ENCODE results near the gene ARHGAP45. TPM values are rescaled to one million over a fixed set of nuclear protein-coding genes. Genes with fewer than 3 reads are reported as not detected.

ARHGAP45 gene
- total RNA-seq, 3 donors from 2014 or later (not counting 1 experiment from before 2014, with no cell fraction given): 535 to 601 (median 560) TPM

DNA sequence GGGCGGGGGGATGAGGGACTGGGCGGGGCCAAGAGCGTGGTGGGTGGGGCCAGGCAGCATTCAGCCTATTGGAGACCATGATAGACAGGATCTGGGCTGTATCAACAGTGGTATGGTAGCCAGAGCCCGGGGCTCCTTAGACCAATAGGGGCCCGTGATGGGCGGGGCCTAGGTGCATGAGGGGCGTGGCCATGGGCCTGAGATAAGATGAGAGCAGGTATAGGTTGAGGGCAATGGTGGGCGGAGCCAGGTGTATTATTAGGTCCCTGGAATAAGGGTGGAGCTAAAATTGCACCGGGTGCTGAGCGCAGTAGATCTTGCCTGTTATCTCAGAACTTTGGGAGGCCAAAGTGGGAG is 21.7 kb upstream of the ARHGAP45 start:
- Mint-ChIP-seq H3K36me3 (no peaks in the 10 kb centered on the region), H3K27me3 (ENCODE audit: low read depth in 2 of 2) (no peaks in the 10 kb centered on the region), H3K4me3 (peak overlapping the region; percentile 37), H3K27ac (no peak overlapping the region), H3K4me1 (peaks cover 10 to 18% of the 10 kb centered on the region in 2 donors), H3K9me3 (no peaks in the 10 kb centered on the region)
- WGBS (ENCODE audit: insufficient coverage): 87% methylated on average over 10 of the region's 10 CpGs
- ATAC-seq: peak; percentile 78 to 87 (median 80)
- Histone ChIP-seq H3K4me1 (ENCODE audit: control insufficient read depth, insufficient read depth, low read length) (peaks cover 30% of the 10 kb centered on the region), H3K9me3 (ENCODE audit: control insufficient read depth, insufficient read depth, low read length) (no peaks in the 10 kb centered on the region), H3K4me3 (ENCODE audit: low read length) (no peak overlapping the region), H3K36me3 (ENCODE audit: control insufficient read depth, insufficient read depth, low read length) (peaks cover 39% of the 10 kb centered on the region), H3K27me3 (ENCODE audit: control insufficient read depth, insufficient read depth, low read length) (no peaks in the 10 kb centered on the region), H3K27ac (ENCODE audit: low read length) (no peak overlapping the region)
- peak; percentile 57 to 81 for DNase-seq
- intact Hi-C loops (cut with micrococcal nuclease): no loop called here
- TF ChIP-seq CTCF (IDR thresholded peaks at IDR 0.05): no peak

DNA sequence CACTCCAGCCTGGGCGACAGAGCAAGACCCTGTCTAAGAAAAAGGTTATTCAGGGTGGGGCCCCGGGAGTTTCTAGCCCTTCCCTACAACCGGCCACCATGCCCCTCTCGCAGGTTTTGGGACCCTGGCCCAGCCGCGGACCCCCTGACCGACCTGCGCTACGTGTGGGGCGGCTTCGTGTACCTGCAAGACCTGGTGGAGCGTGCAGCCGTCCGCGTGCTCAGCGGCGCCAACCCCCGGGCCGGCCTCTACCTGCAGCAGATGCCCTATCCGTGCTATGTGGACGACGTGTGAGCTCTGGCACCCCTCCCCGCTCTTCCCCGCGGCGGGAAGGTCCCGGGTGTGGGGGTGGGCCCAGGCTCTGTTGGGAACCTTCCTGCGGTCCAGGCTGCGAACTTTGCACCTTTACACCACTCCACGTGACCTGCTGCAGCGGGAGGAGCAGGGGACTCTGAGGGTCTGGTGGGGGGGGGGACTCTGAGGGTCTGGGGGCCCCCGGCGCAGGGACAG is 20.8 kb upstream of the ARHGAP45 start:
- H3K4me1 ChIP-seq (ENCODE audit: control insufficient read depth, insufficient read depth, low read length): peaks cover 20% of the 10 kb centered on the region
- no peak overlapping the region for H3K4me3 ChIP-seq (ENCODE audit: low read length)
- no peak for TF ChIP-seq CTCF (IDR thresholded peaks at IDR 0.05)
- WGBS (ENCODE audit: insufficient coverage): 97% methylated on average over 31 of the region's 33 CpGs
- peaks cover under 1 to 9% of the 10 kb centered on the region in 2 donors for H3K4me1 Mint-ChIP-seq
- H3K9me3 Mint-ChIP-seq: no peaks in the 10 kb centered on the region
- no peaks in the 10 kb centered on the region for H3K27me3 Mint-ChIP-seq (ENCODE audit: low read depth in 2 of 2)
- DNase-seq (no peak), ATAC-seq (no peak)
- H3K27ac Mint-ChIP-seq: no peak overlapping the region
- H3K27me3 ChIP-seq (ENCODE audit: control insufficient read depth, insufficient read depth, low read length): no peaks in the 10 kb centered on the region
- no peaks in the 10 kb centered on the region for H3K36me3 Mint-ChIP-seq
- no peak overlapping the region for H3K27ac ChIP-seq (ENCODE audit: low read length)
- peaks cover 43% of the 10 kb centered on the region for H3K36me3 ChIP-seq (ENCODE audit: control insufficient read depth, insufficient read depth, low read length)
- intact Hi-C loops (cut with micrococcal nuclease): no loop called here
- no peaks in the 10 kb centered on the region for H3K9me3 ChIP-seq (ENCODE audit: control insufficient read depth, insufficient read depth, low read length)
- H3K4me3 Mint-ChIP-seq: no peak overlapping the region

DNA sequence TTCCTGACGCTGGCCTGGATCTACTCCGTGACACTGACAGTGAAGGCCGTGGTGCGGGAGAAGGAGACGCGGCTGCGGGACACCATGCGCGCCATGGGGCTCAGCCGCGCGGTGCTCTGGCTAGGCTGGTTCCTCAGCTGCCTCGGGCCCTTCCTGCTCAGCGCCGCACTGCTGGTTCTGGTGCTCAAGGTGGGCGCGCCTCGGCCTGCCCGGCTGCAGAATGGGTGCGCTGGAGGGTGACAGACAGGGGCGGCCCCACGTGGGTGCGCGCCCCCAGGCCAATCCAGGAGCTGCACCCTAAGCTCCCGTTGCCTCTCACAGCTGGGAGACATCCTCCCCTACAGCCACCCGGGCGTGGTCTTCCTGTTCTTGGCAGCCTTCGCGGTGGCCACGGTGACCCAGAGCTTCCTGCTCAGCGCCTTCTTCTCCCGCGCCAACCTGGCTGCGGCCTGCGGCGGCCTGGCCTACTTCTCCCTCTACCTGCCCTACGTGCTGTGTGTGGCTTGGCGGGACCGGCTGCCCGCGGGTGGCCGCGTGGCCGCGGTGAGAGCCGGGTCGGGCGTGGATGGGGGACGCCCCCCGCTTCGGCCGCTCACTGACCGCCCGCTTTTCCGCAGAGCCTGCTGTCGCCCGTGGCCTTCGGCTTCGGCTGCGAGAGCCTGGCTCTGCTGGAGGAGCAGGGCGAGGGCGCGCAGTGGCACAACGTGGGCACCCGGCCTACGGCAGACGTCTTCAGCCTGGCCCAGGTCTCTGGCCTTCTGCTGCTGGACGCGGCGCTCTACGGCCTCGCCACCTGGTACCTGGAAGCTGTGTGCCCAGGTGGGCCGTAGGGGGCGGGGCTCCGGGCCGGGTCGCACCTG is 19.9 kb upstream of the ARHGAP45 start:
- no peak for TF ChIP-seq CTCF (IDR thresholded peaks at IDR 0.05)
- Histone ChIP-seq H3K9me3 (ENCODE audit: control insufficient read depth, insufficient read depth, low read length) (no peaks in the 10 kb centered on the region), H3K27me3 (ENCODE audit: control insufficient read depth, insufficient read depth, low read length) (no peaks in the 10 kb centered on the region), H3K4me3 (ENCODE audit: low read length) (no peak overlapping the region), H3K36me3 (ENCODE audit: control insufficient read depth, insufficient read depth, low read length) (peaks cover 44% of the 10 kb centered on the region), H3K4me1 (ENCODE audit: control insufficient read depth, insufficient read depth, low read length) (peaks cover 11% of the 10 kb centered on the region), H3K27ac (ENCODE audit: low read length) (no peak overlapping the region)
- H3K4me3 Mint-ChIP-seq: no peak overlapping the region
- H3K4me1 Mint-ChIP-seq: peaks cover 0 to 5% of the 10 kb centered on the region in 2 donors
- 75% methylated on average over 77 of the region's 77 CpGs for WGBS (ENCODE audit: insufficient coverage)
- peak in 1 of 2 donors; percentile 34 for DNase-seq
- intact Hi-C loops (cut with micrococcal nuclease): no loop called here
- no peak for ATAC-seq
- H3K36me3 Mint-ChIP-seq: no peaks in the 10 kb centered on the region
- H3K9me3 Mint-ChIP-seq: no peaks in the 10 kb centered on the region
- H3K27ac Mint-ChIP-seq: no peak overlapping the region
- H3K27me3 Mint-ChIP-seq (ENCODE audit: low read depth in 2 of 2): no peaks in the 10 kb centered on the region
